MM.1S (cell line): ENCODE results near the gene UBA7.

Experiments
- EZH2 ChIP-seq: fragments of 300-600 bp; sonication (generic); optimal IDR thresholded peaks from 2 replicates; pipeline ENCODE3; 2017; ENCODE audit warnings: low read depth, mild to moderate bottlenecking, antibody characterized with exemption, low read length, mixed read lengths
- EZH2phosphoT487 ChIP-seq: fragments of 300-600 bp; sonication (generic); IDR thresholded peaks from 2 replicates; pipeline ENCODE4 v1.6.1; 2018; ENCODE audit warnings: antibody characterized with exemption, low read length

DNA sequence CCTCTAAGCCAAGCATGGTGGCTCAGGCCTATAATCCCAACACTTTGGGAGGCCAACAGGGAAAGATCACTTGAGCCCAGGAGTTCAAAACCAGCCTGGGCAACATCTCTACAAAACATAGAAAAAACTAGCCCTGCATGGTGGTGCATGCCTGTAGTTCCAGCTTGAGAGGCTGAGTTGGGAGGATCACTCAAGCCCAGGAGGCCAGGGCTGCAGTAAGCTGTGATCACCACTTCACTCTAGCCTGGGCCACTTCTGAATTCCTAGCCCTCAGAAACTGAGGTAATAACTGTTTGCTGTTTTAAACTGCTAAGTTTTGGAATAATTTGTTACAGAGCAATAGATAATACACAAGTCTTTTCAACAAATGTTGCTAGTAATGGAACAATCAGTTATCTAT lies 43.8 kb downstream of the UBA7 start:
- no peak for TF ChIP-seq EZH2phosphoT487
- no peak for TF ChIP-seq EZH2
